Activated CD8-positive, alpha-beta memory T cell treated with anti-CD3 and anti-CD28 coated beads, Interleukin-2, amount 50 U/mL, for 1 hour (primary cell): ENCODE results near the gene ICE1.
"Not testable (repeated sequence)": the region's sequence is repeated elsewhere in the genome, so short reads cannot be mapped to it uniquely, and the experiment has no call there.

Source experiments
- DNase-seq: peaks from one replicate; pipeline ENCODE4 v3.0.0-alpha.2; 2020; ENCODE audit errors: extremely low read depth

Gene ICE1

GRCh38 chr5:5398071-5398470, 24.4 kb upstream of the ICE1 start:
- no peak for DNase-seq

GRCh38 chr5:5401095-5401494, 21.4 kb upstream of the ICE1 start:
- no peak for DNase-seq

GRCh38 chr5:5403741-5404140, 18.7 kb upstream of the ICE1 start:
- no peak for DNase-seq

GRCh38 chr5:5404381-5404780, 18.1 kb upstream of the ICE1 start:
- DNase-seq: no peak

- DNase-seq: no peak
These were observed 17.0 kb upstream of the ICE1 start for GRCh38 chr5:5405441-5405840.

- no peak for DNase-seq
These were observed 14.6 kb upstream of the ICE1 start for GRCh38 chr5:5407924-5408323.

GRCh38 chr5:5409151-5409810, 13.2 kb upstream of the ICE1 start:
- DNase-seq: no peak

- not testable (repeated sequence) for DNase-seq
These were observed 8.6 kb upstream of the ICE1 start for GRCh38 chr5:5413856-5414255.

GRCh38 chr5:5414999-5415398, 7.5 kb upstream of the ICE1 start:
- no peak for DNase-seq

- DNase-seq: no peak
These were observed 5.7 kb upstream of the ICE1 start for GRCh38 chr5:5416733-5417132.

GRCh38 chr5:5418006-5418405, 4.5 kb upstream of the ICE1 start:
- DNase-seq: no peak

- no peak for DNase-seq
These were observed 3.7 kb upstream of the ICE1 start for GRCh38 chr5:5418764-5419163.

- DNase-seq: no peak
These were observed 2.9 kb upstream of the ICE1 start for GRCh38 chr5:5419291-5420210.

GRCh38 chr5:5420251-5420650, 2.2 kb upstream of the ICE1 start:
- DNase-seq: no peak

GRCh38 chr5:5421149-5421960, 1.1 kb upstream of the ICE1 start:
- no peak for DNase-seq

- no peak for DNase-seq
These were observed 490 bp downstream of the ICE1 start for GRCh38 chr5:5422819-5423515.

GRCh38 chr5:5423586-5423985, 1.1 kb downstream of the ICE1 start:
- no peak for DNase-seq

GRCh38 chr5:5424736-5425135, 2.3 kb downstream of the ICE1 start:
- DNase-seq: no peak

- no peak for DNase-seq
These were observed 7.7 kb downstream of the ICE1 start for GRCh38 chr5:5430136-5430535.

- no peak for DNase-seq
These were observed 9.7 kb downstream of the ICE1 start for GRCh38 chr5:5432020-5432707.

- no peak for DNase-seq
These were observed 13.8 kb downstream of the ICE1 start for GRCh38 chr5:5436203-5436760.
